CD4-positive, alpha-beta memory T cell (primary cell): ENCODE measurements around the gene SLC25A36. TPM values are rescaled to one million over a fixed set of nuclear protein-coding genes. Genes with fewer than 3 reads are reported as not detected.

Experiments
- CTCF ChIA-PET: fragments of 350-600 bp; sonication (Branson Sonifier 250); formaldehyde crosslinking; loops from one replicate; lab custom pipeline; 2021; ENCODE audit warnings: inconsistent platforms; ENCODE audit not compliant: partially characterized antibody; lab: Charles Lee
- POLR2A ChIA-PET: fragments of 350-600 bp; sonication (Branson Sonifier 250); formaldehyde crosslinking; loops from one replicate; lab custom pipeline; 2021; ENCODE audit not compliant: partially characterized antibody; lab: Charles Lee
- DNase-seq, 5 donors: peaks; one replicate each; pipeline versions ENCODE4 v3.0.0 to v3.0.0-alpha.2; 2020 to 2022; ENCODE audit warnings: mixed read lengths in 1 of 5
- H3K27ac ChIP-seq: one replicate; pipeline ENCODE4 v1.7.0; 2013; ENCODE audit warnings: low read depth, low read length
- H3K27me3 ChIP-seq: 2 replicates; pipeline ENCODE4 v1.7.0; 2013; ENCODE audit warnings: mild to moderate bottlenecking, low read length, moderate library complexity; ENCODE audit not compliant: insufficient read depth
- H3K36me3 ChIP-seq: 2 replicates; pipeline ENCODE4 v1.7.0; 2013; ENCODE audit warnings: mild to moderate bottlenecking, low read length, moderate library complexity; ENCODE audit not compliant: insufficient read depth
- H3K4me1 ChIP-seq: 2 replicates; pipeline ENCODE4 v1.7.0; 2013; ENCODE audit warnings: mild to moderate bottlenecking, low read length, moderate library complexity; ENCODE audit not compliant: insufficient read depth
- H3K4me3 ChIP-seq, 2 donors: one replicate each; pipeline ENCODE4 v1.7.0; 2013; ENCODE audit warnings: low read length in 2 of 2, mild to moderate bottlenecking in 1 of 2
- H3K9me3 ChIP-seq, 2 donors: one replicate each; pipeline ENCODE4 v1.7.0; 2013; ENCODE audit warnings: low read length in 2 of 2, control low read depth in 1 of 2; ENCODE audit not compliant: control insufficient read depth in 1 of 2
- H3K27ac Mint-ChIP-seq, 7 donors: one replicate each; pipeline ENCODE4 v1.8.0; 2020 to 2021; ENCODE audit warnings: mixed read lengths in 7 of 7, mild to moderate bottlenecking in 6 of 7, inconsistent platforms in 3 of 7, moderate library complexity in 3 of 7
- H3K27me3 Mint-ChIP-seq, 2 donors: one replicate each; pipeline ENCODE4 v1.8.0; 2020 to 2021; ENCODE audit warnings: mixed read lengths in 2 of 2
- H3K36me3 Mint-ChIP-seq, 2 donors: one replicate each; pipeline ENCODE4 v1.8.0; 2020 to 2021; ENCODE audit warnings: mixed read lengths in 2 of 2, inconsistent platforms in 1 of 2, mild to moderate bottlenecking in 1 of 2
- H3K4me1 Mint-ChIP-seq, 4 donors: one replicate each; pipeline ENCODE4 v1.8.0; 2020 to 2021; ENCODE audit warnings: mixed read lengths in 4 of 4, mild to moderate bottlenecking in 1 of 4
- H3K4me3 Mint-ChIP-seq, 8 donors: one replicate each; pipeline ENCODE4 v1.8.0; 2020 to 2021; ENCODE audit warnings: mixed read lengths in 8 of 8, mild to moderate bottlenecking in 7 of 8, moderate library complexity in 6 of 8, inconsistent platforms in 3 of 8
- H3K9me3 Mint-ChIP-seq, 8 donors: one replicate each; pipeline ENCODE4 v1.8.0; 2020 to 2021; ENCODE audit warnings: mixed read lengths in 8 of 8, mild to moderate bottlenecking in 5 of 8, inconsistent platforms in 3 of 8, moderate library complexity in 1 of 8
- intact Hi-C: fragments of 100-400 bp; cut with micrococcal nuclease; formaldehyde crosslinking; loops from one replicate; pipeline ENCODE4 v1.15.1; 2023
- polyA plus RNA-seq, 2 donors: library from polyadenylated mRNA; unstranded; fragments of 300-500 nt; fragmentation: Illumina TruSeq; gene quantifications; one replicate each; pipeline ENCODE4 v1.2.3, GENCODE V29; 2021
- total RNA-seq, 2 experiments: library from RNA; stranded (reverse); gene quantifications; one replicate each; pipeline ENCODE4 v1.2.3, GENCODE V29; 2021

The SLC25A36 gene
- total RNA-seq (10 to 100 TPM; 54.7 to 56.5 TPM), polyA plus RNA-seq (10 to 100 TPM; 26.6 to 41.3 TPM)

DNA sequence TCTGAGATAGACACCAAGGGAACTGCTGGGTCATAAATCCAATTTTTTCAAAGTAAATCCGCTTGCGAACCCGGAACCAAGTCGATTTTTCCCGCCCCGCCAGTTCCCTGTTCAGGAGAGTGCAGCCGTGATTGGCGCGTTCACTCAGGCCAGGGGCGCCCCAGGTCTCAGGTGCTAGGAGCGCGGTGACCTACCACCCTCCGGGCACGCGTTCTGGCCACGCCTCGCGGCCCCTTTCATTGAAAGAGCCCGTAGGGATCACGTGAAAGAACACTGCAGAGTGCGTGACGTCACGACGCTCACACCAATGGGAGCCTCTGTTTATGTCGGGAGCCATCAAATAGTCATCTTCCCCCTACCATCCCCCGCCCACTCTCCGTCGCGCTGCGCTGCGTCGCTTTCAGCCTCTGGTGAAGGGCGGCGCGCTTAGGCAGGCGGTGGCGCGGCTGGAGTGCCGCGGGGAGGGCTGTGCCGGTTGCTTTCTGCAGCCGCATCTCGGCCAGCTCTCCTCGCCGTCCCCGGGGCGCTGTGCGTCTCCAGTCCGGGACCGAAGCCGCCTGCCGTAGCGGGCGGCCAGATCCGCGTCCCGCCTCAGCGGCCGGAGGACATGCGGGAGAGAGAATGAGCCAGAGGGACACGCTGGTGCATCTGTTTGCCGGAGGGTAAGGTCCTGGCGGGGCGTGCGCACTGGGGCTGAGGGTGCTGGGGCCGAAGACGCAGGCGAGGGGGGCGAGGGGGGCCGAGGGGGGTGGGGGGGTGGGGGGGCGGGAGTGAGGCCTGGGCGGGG, at the start of gene SLC25A36:
SLC25A36 (plus strand) TSS at position 403 of the 787 bp plus-strand sequence; CDS start at position 622, 219 bp downstream.
- H3K4me1 ChIP-seq: peaks cover 28% of the 10 kb centered on the region
- no peaks in the 10 kb centered on the region for H3K9me3 ChIP-seq
- Mint-ChIP-seq H3K9me3 (peaks cover 0 to 2% (median 0%) of the 10 kb centered on the region in 8 donors), H3K27me3 (no peaks in the 10 kb centered on the region), H3K27ac (peak within 1 kb of the TSS; percentile 97 to 100 (median 98)), H3K4me3 (peak within 1 kb of the TSS; percentile 89 to 99 (median 93)), H3K36me3 (peaks cover 6 to 15% of the 10 kb centered on the region in 2 donors), H3K4me1 (peaks cover 22 to 54% (median 39%) of the 10 kb centered on the region in 4 donors)
- peak within 1 kb of the TSS; percentile 75 for H3K27ac ChIP-seq
- POLR2A ChIA-PET: interaction anchor here (1.0 to 1.2 kb wide), 2 partner anchors 797 to 855 kb away, joined by 3 to 4 read pairs; no protein-coding TSS in a partner anchor
- peak within 1 kb of the TSS; percentile 64 to 90 for H3K4me3 ChIP-seq
- peak; percentile 93 to 97 (median 94) for DNase-seq
- H3K36me3 ChIP-seq: no peaks in the 10 kb centered on the region
- CTCF ChIA-PET: interaction anchor here (1.9 kb wide), 1 partner anchor 76 kb away, joined by 4 read pairs; no protein-coding TSS in a partner anchor
- intact Hi-C loops: loop anchor here (2.0 to 10.0 kb wide), 3 partner anchors 43 to 1503 kb away; partner anchors contain the start of genes PXYLP1 and XRN1
- no peaks in the 10 kb centered on the region for H3K27me3 ChIP-seq

GRCh38 chr3:140896997-140897396, 44.6 kb upstream of the SLC25A36 start:
- intact Hi-C loops: no loop called here
- Histone ChIP-seq H3K27me3 (no peaks in the 10 kb centered on the region), H3K36me3 (no peaks in the 10 kb centered on the region), H3K9me3 (no peaks in the 10 kb centered on the region), H3K4me3 (no peak overlapping the region), H3K4me1 (no peaks in the 10 kb centered on the region), H3K27ac (no peak overlapping the region)
- H3K27ac Mint-ChIP-seq: no peak overlapping the region
- H3K4me1 Mint-ChIP-seq: peaks cover 0 to 2% (median 0%) of the 10 kb centered on the region in 4 donors
- H3K4me3 Mint-ChIP-seq: no peak overlapping the region
- H3K27me3 Mint-ChIP-seq: peaks cover 18 to 21% of the 10 kb centered on the region in 2 donors
- no peak for DNase-seq
- ChIA-PET POLR2A (no interaction called here), CTCF (interaction anchor here (1.0 to 5.4 kb wide), 2 partner anchors 285 to 295 kb away, joined by 3 to 35 read pairs; no protein-coding TSS in a partner anchor)
- H3K36me3 Mint-ChIP-seq: no peaks in the 10 kb centered on the region
- no peaks in the 10 kb centered on the region for H3K9me3 Mint-ChIP-seq

DNA sequence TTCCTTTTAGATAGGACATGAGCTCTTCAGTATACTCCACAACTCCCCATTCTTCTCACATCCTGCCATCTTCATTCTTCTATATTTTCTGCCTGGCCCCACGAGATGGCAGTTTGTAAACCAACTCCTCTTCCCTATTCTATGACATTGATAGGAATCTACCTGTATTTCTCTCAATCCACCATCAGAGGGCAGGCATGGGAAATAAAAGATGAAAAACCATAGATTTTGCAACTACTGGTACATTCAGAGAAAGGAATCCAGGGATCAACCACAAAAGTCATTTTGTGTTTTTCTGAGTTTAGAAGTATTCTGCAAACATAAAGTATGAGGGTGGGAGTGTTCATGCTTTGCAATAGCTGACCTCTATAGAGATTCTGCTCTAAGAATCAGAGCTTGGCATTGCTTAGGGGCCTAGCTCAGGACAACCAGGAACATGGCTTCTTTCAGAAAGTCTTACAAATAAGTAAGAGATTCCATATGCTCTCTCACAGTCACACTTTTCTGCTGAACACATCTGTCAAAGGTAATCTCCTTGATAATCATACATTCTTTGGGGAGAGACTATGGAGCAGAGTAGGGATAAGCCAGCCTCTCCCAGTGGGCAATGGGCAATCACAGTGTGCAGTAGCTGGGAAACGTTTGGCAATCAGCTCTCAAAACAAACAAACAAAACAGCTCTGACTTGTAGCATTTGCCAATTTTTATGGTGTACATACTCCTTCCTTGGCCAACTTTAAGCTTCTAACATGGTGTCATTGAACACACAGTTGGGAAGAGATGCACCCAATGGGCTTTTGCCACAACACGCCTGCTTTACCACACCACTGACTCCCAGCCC, 43.1 kb upstream of the SLC25A36 start:
- no peaks in the 10 kb centered on the region for H3K4me1 ChIP-seq
- H3K4me3 ChIP-seq: no peak overlapping the region
- peak in 4 of 5 donors; percentile 28 to 43 (median 34) for DNase-seq
- ChIA-PET POLR2A (no interaction called here), CTCF (interaction anchor here (0.6 to 5.4 kb wide), 10 partner anchors 74 to 293 kb away, joined by 3 to 35 read pairs (median 4); no protein-coding TSS in a partner anchor)
- H3K36me3 Mint-ChIP-seq: no peaks in the 10 kb centered on the region
- H3K9me3 Mint-ChIP-seq: no peaks in the 10 kb centered on the region
- intact Hi-C loops: loop anchor here (1.0 to 2.0 kb wide), 3 partner anchors 44 to 207 kb away; no protein-coding TSS in a partner anchor
- H3K27me3 Mint-ChIP-seq: peaks cover 18 to 21% of the 10 kb centered on the region in 2 donors
- no peaks in the 10 kb centered on the region for H3K27me3 ChIP-seq
- H3K4me1 Mint-ChIP-seq: peaks cover 0 to 2% (median 0%) of the 10 kb centered on the region in 4 donors
- H3K27ac ChIP-seq: no peak overlapping the region
- no peaks in the 10 kb centered on the region for H3K36me3 ChIP-seq
- H3K9me3 ChIP-seq: no peaks in the 10 kb centered on the region
- no peak overlapping the region for H3K27ac Mint-ChIP-seq
- H3K4me3 Mint-ChIP-seq: no peak overlapping the region

DNA sequence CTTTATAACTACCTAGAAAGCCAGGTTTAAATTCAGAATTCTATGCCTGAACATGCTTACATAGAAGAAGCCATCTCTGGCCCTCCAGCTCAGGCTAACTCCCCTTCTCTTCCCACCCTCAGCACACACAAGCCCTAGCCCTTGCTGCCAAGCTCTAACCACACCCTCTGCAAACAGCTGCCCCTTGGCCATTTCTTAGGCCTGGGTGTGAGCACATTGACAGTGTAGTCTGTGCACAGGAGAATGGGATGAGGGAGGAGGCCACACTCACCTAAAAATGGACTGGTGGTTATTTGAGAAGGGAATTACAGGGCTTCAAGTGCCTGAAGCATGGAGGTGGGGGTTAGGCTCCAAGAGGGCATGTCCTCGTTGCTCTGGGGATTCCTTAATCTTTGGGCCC, 42.3 kb upstream of the SLC25A36 start:
- Histone ChIP-seq H3K27ac (no peak overlapping the region), H3K9me3 (no peaks in the 10 kb centered on the region), H3K4me1 (no peaks in the 10 kb centered on the region), H3K27me3 (no peaks in the 10 kb centered on the region), H3K36me3 (no peaks in the 10 kb centered on the region), H3K4me3 (no peak overlapping the region)
- CTCF ChIA-PET: interaction anchor here (0.6 to 5.4 kb wide), 6 partner anchors 74 to 293 kb away, joined by 3 to 35 read pairs (median 6); no protein-coding TSS in a partner anchor
- Mint-ChIP-seq H3K9me3 (no peaks in the 10 kb centered on the region), H3K4me1 (peaks cover 0 to 2% (median 0%) of the 10 kb centered on the region in 4 donors), H3K27ac (no peak overlapping the region), H3K36me3 (no peaks in the 10 kb centered on the region), H3K27me3 (peaks cover 16% of the 10 kb centered on the region in 2 donors), H3K4me3 (no peak overlapping the region)
- no peak for DNase-seq
- POLR2A ChIA-PET: no interaction called here
- intact Hi-C loops: loop anchor here (2.0 kb wide), 1 partner anchor 43 kb away; no protein-coding TSS in a partner anchor

DNA sequence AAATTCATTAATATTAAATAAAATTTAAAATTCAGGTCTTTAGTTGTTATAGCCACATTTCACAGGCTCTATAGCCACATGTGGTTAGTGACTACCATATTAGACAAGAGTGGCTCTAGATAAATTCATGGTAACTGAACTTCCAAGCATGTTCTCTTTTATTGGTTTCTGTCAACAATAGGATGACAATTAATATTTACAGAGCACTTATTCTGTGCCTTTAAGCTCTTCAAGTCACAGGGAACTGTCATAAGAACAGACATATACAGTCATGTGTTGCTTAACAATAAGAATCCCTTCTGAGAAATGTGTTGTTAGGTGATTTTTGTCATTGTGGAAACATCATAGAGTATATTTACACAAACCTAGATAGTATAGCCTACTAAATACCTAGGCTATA, 38.8 kb upstream of the SLC25A36 start:
- peaks cover 9 to 10% of the 10 kb centered on the region in 2 donors for H3K27me3 Mint-ChIP-seq
- intact Hi-C loops: no loop called here
- no peaks in the 10 kb centered on the region for H3K9me3 Mint-ChIP-seq
- H3K4me1 Mint-ChIP-seq: peaks cover 0 to 2% (median 0%) of the 10 kb centered on the region in 4 donors
- H3K9me3 ChIP-seq: no peaks in the 10 kb centered on the region
- H3K4me1 ChIP-seq: no peaks in the 10 kb centered on the region
- ChIA-PET CTCF (no interaction called here), POLR2A (no interaction called here)
- no peaks in the 10 kb centered on the region for H3K36me3 ChIP-seq
- DNase-seq: no peak
- no peaks in the 10 kb centered on the region for H3K27me3 ChIP-seq
- H3K36me3 Mint-ChIP-seq: no peaks in the 10 kb centered on the region
- H3K4me3 Mint-ChIP-seq: no peak overlapping the region
- no peak overlapping the region for H3K27ac Mint-ChIP-seq
- H3K27ac ChIP-seq: no peak overlapping the region
- H3K4me3 ChIP-seq: no peak overlapping the region

DNA sequence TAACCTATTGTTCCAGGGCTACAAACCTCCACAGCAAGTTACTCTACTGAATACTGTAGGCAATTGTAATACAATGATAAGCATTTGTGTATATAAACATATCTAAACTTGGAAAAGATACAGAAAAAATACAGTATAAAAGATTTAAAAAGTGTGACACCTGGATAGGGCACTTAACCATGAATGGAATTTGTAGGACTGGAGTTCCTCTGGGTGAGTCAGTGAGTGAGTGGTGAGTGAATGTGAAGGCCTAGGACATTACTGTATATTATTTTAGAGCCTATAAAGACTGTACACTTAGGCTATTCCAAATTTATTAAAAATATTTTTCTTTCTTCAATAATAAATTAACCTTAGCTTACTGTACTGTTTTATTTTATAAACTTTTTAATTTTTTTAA, 38.4 kb upstream of the SLC25A36 start:
- DNase-seq: no peak
- POLR2A ChIA-PET: no interaction called here
- no peak overlapping the region for H3K27ac ChIP-seq
- Mint-ChIP-seq H3K27ac (no peak overlapping the region), H3K4me3 (no peak overlapping the region), H3K27me3 (peaks cover 9 to 10% of the 10 kb centered on the region in 2 donors), H3K9me3 (no peaks in the 10 kb centered on the region), H3K4me1 (peaks cover 0 to 2% (median 0%) of the 10 kb centered on the region in 4 donors), H3K36me3 (no peaks in the 10 kb centered on the region)
- H3K4me3 ChIP-seq: no peak overlapping the region
- CTCF ChIA-PET: no interaction called here
- H3K27me3 ChIP-seq: no peaks in the 10 kb centered on the region
- H3K36me3 ChIP-seq: no peaks in the 10 kb centered on the region
- intact Hi-C loops: no loop called here
- H3K9me3 ChIP-seq: no peaks in the 10 kb centered on the region
- H3K4me1 ChIP-seq: no peaks in the 10 kb centered on the region
